Fibroblast of mammary gland (primary cell): ENCODE measurements around the gene LRCH2.

Experiments used
- DNase-seq: peaks from one replicate; pipeline ENCODE4 v3.0.0-alpha.2; 2010; ENCODE audit warnings: low read depth
- H3K4me3 ChIP-seq: 2 replicates; pipeline ENCODE4 v1.5.1; 2011; ENCODE audit warnings: low read depth, mild to moderate bottlenecking, low read length, moderate library complexity; ENCODE audit not compliant: control insufficient read depth
- TF ChIP-seq, protein P1 (sequence below): conservative IDR thresholded peaks from 2 replicates; pipeline ENCODE4 v1.5.1; 2011; ENCODE audit warnings: low read depth, low read length, inconsistent platforms; ENCODE audit not compliant: control insufficient read depth, insufficient read depth

Gene LRCH2

DNA sequence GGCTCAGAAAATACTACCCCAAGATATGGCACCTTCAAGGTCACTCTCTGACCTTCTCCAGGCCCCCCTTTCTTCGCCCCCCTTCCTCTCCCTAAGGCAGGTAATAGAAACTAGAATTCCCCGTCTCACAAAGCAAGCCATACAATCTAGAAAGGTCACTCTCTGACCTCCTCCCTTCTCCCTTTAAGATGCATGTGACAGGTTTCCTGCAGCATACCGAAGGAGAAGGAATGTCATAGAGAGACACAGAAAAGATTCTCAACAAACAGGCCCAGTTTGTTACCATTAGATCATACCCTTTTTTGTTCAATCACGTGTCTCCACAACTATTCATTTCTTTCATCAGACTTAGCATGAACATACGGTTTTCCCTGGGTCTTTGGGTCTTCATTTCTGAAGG lies 95.9 kb downstream of the LRCH2 start:
- no peak for DNase-seq
- no peak overlapping the region for H3K4me3 ChIP-seq
- TF ChIP-seq, protein P1, sequence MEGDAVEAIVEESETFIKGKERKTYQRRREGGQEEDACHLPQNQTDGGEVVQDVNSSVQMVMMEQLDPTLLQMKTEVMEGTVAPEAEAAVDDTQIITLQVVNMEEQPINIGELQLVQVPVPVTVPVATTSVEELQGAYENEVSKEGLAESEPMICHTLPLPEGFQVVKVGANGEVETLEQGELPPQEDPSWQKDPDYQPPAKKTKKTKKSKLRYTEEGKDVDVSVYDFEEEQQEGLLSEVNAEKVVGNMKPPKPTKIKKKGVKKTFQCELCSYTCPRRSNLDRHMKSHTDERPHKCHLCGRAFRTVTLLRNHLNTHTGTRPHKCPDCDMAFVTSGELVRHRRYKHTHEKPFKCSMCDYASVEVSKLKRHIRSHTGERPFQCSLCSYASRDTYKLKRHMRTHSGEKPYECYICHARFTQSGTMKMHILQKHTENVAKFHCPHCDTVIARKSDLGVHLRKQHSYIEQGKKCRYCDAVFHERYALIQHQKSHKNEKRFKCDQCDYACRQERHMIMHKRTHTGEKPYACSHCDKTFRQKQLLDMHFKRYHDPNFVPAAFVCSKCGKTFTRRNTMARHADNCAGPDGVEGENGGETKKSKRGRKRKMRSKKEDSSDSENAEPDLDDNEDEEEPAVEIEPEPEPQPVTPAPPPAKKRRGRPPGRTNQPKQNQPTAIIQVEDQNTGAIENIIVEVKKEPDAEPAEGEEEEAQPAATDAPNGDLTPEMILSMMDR: no peak

DNA sequence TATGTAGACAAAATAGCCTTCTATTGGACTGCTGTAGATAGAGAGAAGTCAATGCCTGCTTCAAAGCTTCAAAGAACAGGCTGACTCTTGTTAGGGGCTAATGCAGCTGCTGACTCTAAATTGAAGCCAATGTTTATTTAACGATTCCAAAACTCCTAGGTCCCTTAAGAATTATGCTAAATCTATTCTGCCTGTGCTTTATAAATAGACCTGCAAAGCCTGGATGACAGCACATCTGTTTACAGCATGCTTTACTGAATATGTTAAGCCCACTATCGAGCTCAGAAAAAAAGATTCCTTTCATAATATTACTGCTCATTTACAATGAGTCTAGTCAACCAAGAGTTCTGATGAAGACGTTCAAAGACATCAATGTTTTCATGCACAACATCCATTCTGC lies 99.5 kb downstream of the LRCH2 start:
- no peak overlapping the region for H3K4me3 ChIP-seq
- TF ChIP-seq, protein P1: no peak
- no peak for DNase-seq

DNA sequence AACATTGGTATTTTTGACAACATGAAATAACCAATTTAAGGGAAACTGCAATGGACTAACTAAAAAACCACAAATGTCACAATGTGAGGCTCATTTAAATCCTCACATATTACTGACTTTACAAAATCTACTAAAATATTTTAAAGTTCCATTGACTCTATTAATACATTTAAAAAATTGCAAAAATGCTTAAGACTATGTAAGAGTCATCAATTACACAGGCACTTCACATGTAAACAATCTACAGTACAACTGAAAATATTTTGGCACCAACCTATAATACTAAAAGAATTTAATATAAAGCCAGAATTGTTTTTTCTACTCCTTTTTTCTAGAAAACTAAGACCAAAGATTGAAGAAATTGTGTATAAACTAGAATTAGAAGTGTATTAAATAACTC lies 121.5 kb downstream of the LRCH2 start:
- DNase-seq: no peak
- TF ChIP-seq, protein P1: no peak
- no peak overlapping the region for H3K4me3 ChIP-seq

DNA sequence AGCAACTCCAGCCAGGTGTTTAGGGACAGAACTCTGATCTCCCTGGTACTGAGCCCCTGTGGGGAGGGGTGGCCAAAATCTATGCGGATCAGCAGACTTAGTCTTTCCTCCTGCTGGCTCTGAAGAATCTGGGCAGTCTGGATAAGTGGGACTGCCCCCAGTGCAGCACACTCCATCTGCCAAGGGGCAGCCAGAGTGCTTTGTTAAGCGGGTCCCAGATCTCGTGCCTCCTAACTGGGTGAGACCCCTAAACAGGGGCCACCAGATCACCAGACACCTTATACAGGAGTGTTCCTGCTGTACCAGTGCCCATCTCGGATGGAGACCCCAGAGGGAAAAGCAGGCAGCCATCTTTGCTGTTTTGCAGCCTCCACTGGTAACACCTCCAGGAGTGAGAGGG lies 135.0 kb downstream of the LRCH2 start:
- H3K4me3 ChIP-seq: no peak overlapping the region
- TF ChIP-seq, protein P1: no peak
- DNase-seq: no peak

DNA sequence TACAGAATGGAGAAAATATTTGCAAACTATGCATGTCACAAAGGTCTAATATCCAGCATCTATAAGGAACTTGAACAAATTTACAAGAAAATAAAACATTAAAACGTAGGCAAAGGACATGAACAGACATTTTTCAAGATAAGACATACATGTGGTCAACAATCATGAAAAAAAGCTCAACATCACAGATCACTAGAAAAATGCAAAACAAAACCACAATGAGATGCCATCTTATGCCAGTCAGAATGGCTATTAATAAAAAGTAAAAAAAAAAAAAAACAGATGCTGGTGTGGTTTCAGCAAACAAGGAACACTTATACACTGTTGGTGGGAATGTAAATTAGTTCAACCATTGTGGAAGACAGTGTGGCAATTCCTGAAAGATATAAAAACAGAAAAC lies 140.7 kb downstream of the LRCH2 start:
- no peak for DNase-seq
- no peak overlapping the region for H3K4me3 ChIP-seq
- TF ChIP-seq, protein P1: no peak

DNA sequence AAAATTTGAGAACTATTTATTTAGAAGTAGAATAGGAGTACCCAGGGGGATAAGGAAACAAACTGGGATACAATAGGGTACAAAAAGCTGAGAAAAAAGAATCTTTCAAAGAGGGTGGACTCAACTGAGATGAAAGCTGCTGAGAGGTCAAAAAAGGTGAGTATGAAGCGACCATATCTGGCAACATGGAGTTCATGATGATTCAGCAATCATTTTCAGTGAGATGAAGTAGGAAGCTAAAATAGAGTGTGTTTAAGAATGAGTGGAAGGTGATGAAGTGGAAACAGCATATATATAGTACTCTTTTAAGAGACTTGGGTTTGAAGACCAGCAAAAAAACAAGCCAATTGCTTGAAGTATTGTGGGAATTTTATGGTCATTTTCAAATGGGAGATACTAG lies 144.5 kb downstream of the LRCH2 start:
- H3K4me3 ChIP-seq: no peak overlapping the region
- DNase-seq: no peak
- TF ChIP-seq, protein P1: no peak

DNA sequence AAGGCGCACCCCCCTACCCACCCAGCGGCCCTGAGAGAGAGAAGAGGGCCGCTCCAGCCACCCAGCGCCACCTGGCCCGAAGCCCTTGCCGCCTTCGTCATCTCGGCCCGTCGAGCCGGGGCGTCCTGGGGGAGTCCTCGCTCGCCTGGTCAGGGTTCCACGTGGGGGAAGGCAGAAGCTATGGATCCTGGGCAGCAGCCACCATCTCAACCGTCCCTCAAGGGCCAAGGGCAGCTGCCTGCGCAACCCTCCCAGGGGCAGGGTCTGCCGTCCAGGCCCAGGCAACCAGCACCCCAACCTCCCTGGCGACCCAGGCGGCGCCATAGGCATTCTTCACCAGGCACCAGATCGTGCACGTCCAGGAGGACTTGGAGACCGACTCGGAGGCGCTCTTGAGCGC lies 165.0 kb downstream of the LRCH2 start:
- DNase-seq: no peak
- TF ChIP-seq, protein P1: no peak
- no peak overlapping the region for H3K4me3 ChIP-seq
